K562 (cell line): ENCODE data around the gene CERS1. TPM values are rescaled to one million over a fixed set of nuclear protein-coding genes. Genes with fewer than 3 reads are reported as not detected.

Source experiments
- ATAC-seq: fragments of 200-7000 bp; cut with Tn5 transposase; 3 replicates; pipeline ENCODE4 v1.9.1; 2020; ENCODE audit warnings: moderate library complexity
- BruUV-seq: library from RNA; stranded (reverse); fragments of 400-500 nt; replicated peaks from 2 replicates; lab custom pipeline; 2021; lab: Mats Ljungman, UMichigan
- CTCF ChIA-PET: fragments of 300-600 bp; formaldehyde crosslinking; extraction: SDS; loops from one replicate; lab custom pipeline; 2021; ENCODE audit warnings: low intra/inter-chr PET ratio; lab: Yijun Ruan, JAX
- POLR2A ChIA-PET: fragments of 300-600, 350-650 bp; sonication (Branson Sonifier 250); formaldehyde crosslinking; extraction: SDS; loops from one replicate; lab custom pipeline; 2021; ENCODE audit warnings: antibody characterized with exemption, inconsistent platforms; lab: Yijun Ruan, JAX
- DNase-seq, 4 experiments: peaks; one replicate each; pipeline versions ENCODE4 v3.0.0 to v3.0.0-alpha.2; 2011 to 2018; ENCODE audit warnings: low spot score in 3 of 4, mixed read lengths in 3 of 4; ENCODE audit errors: extremely low read depth in 1 of 4
- FAIRE-seq: peaks from 2 replicates; lab custom pipeline; 2011; peaks lifted over from hg19 to GRCh38; lab: Jason Lieb, UNC
- H2AFZ ChIP-seq: 2 replicates; pipeline ENCODE4 v1.6.0; 2011; ENCODE audit warnings: low read depth, low read length, control low read depth, inconsistent platforms
- H3K27ac ChIP-seq: fragments of 200-600 bp; 3 replicates; pipeline ENCODE4 v1.8.0; 2011; ENCODE audit warnings: low read depth, mild to moderate bottlenecking, control low read depth, inconsistent platforms, low read length, moderate library complexity, mixed read lengths; ENCODE audit errors: extremely low read depth
- H3K27me3 ChIP-seq, 2 experiments: fragments of 300-600 bp in 1 of 2; 2 replicates in 1 of 2; 3 replicates in 1 of 2; pipeline versions ENCODE4 v1.6.0 to v1.8.0; 2011; ENCODE audit warnings: inconsistent platforms in 2 of 2, low read length in 2 of 2, mild to moderate bottlenecking in 1 of 2, mixed read lengths in 1 of 2, moderate library complexity in 1 of 2; ENCODE audit not compliant: control insufficient read depth in 2 of 2, insufficient read depth in 2 of 2
- H3K36me3 ChIP-seq: fragments of 300-600 bp; 3 replicates; pipeline ENCODE4 v1.8.0; 2011; ENCODE audit warnings: mild to moderate bottlenecking, low read length, inconsistent platforms; ENCODE audit not compliant: control insufficient read depth, insufficient read depth
- H3K4me1 ChIP-seq, 2 experiments: fragments of 200-600 bp in 1 of 2; replicated peaks in 1 of 2; 2 replicates in 1 of 2; 3 replicates in 1 of 2; pipeline versions ENCODE4 v1.5.1 to v1.8.0; 2011; ENCODE audit warnings: inconsistent platforms in 2 of 2, low read length in 2 of 2, mild to moderate bottlenecking in 1 of 2, mixed read lengths in 1 of 2, moderate library complexity in 1 of 2; ENCODE audit not compliant: control insufficient read depth in 2 of 2, insufficient read depth in 2 of 2
- H3K4me2 ChIP-seq: 2 replicates; pipeline ENCODE4 v1.6.1; 2011; ENCODE audit warnings: low read length, control low read depth, inconsistent platforms, mixed read lengths; ENCODE audit not compliant: insufficient read depth
- H3K4me3 ChIP-seq: fragments of 200-600 bp; sonication (generic), shearing (Covaris generic); 2 replicates; pipeline ENCODE4 v1.5.1; 2016; ENCODE audit warnings: control low read depth, inconsistent platforms
- H3K79me2 ChIP-seq: fragments of 200-600 bp; 3 replicates; pipeline ENCODE4 v1.8.0; 2011; ENCODE audit warnings: low read length, inconsistent platforms; ENCODE audit not compliant: control insufficient read depth, insufficient read depth
- H3K9ac ChIP-seq, 2 experiments: 2 replicates each; pipeline versions ENCODE4 v1.6.0 to v1.6.1; 2011; ENCODE audit warnings: low read depth in 2 of 2, low read length in 2 of 2, control low read depth in 1 of 2, inconsistent platforms in 1 of 2, mild to moderate bottlenecking in 1 of 2, mixed read lengths in 1 of 2; ENCODE audit not compliant: insufficient read depth in 1 of 2
- H3K9me1 ChIP-seq: one replicate; pipeline ENCODE4 v1.6.0; 2011; ENCODE audit warnings: inconsistent platforms, mild to moderate bottlenecking, low read length, moderate library complexity; ENCODE audit not compliant: control insufficient read depth, insufficient read depth
- H3K9me3 ChIP-seq: replicated peaks from 2 replicates; pipeline ENCODE4 v1.5.1; 2011; ENCODE audit warnings: low read depth, low read length, inconsistent platforms; ENCODE audit not compliant: control insufficient read depth, insufficient read depth
- H4K20me1 ChIP-seq: replicated peaks from 2 replicates; pipeline ENCODE4 v1.6.1; 2011; ENCODE audit warnings: low read length, inconsistent platforms, mixed read lengths; ENCODE audit not compliant: control insufficient read depth, insufficient read depth
- CTBP1 ChIP-seq: fragments of 450-650 bp; IDR thresholded peaks from 2 replicates; pipeline ENCODE4 v1.6.1; 2016; ENCODE audit warnings: borderline replicate concordance
- EHMT2 ChIP-seq: fragments of 450-650 bp; IDR thresholded peaks from 2 replicates; pipeline ENCODE4 v1.6.1; 2018; ENCODE audit warnings: antibody characterized with exemption
- JUNB ChIP-seq: fragments of 450-650 bp; formaldehyde crosslinking; conservative IDR thresholded peaks from 2 replicates; pipeline ENCODE4 v1.4.0; 2020; ENCODE audit warnings: mild to moderate bottlenecking
- MEIS2 ChIP-seq: fragments of 450-650 bp; IDR thresholded peaks from 2 replicates; pipeline ENCODE4 v1.6.1; 2014; ENCODE audit warnings: mild to moderate bottlenecking; ENCODE audit not compliant: partially characterized antibody
- NONO ChIP-seq, 2 experiments: fragments of 200-400 bp in 1 of 2; fragments of 450-650 bp in 1 of 2; formaldehyde crosslinking in 1 of 2; IDR thresholded peaks; 2 replicates each; pipeline ENCODE4 v1.6.1; 2017; ENCODE audit warnings: low read depth in 2 of 2, mild to moderate bottlenecking in 2 of 2, moderate library complexity in 2 of 2, low read length in 1 of 2
- PBX2 ChIP-seq, 2 experiments: IDR thresholded peaks in 1 of 2; conservative IDR thresholded peaks in 1 of 2; 2 replicates each; pipeline ENCODE4 v1.6.1; 2016; ENCODE audit warnings: low read depth in 2 of 2, mild to moderate bottlenecking in 1 of 2, missing compliant biosample characterization in 1 of 2, missing genetic modification characterization in 1 of 2, moderate library complexity in 1 of 2
- ZKSCAN1 ChIP-seq: fragments of 150-350 bp; IDR thresholded peaks from 2 replicates; pipeline ENCODE4 v1.6.1; 2016; ENCODE audit warnings: low read depth, low read length
- ZNF263 ChIP-seq: sonication (generic); formaldehyde crosslinking; IDR thresholded peaks from 2 replicates; pipeline ENCODE4 v1.8.0; 2022; ENCODE audit warnings: mild to moderate bottlenecking, missing genetic modification reagents, borderline replicate concordance
- ZNF280B ChIP-seq: fragments of 250-450 bp; sonication (Bioruptor Pico); IDR thresholded peaks from 2 replicates; pipeline ENCODE4 v1.5.1; 2021; ENCODE audit warnings: mild to moderate bottlenecking
- ZNF431 ChIP-seq: sonication (generic); formaldehyde crosslinking; IDR thresholded peaks from 2 replicates; pipeline ENCODE4 v1.8.0; 2022; ENCODE audit warnings: mild to moderate bottlenecking, missing genetic modification reagents
- WGBS: fragments of 100-300 bp; shearing (Covaris generic); methylation state at CpG from one replicate; pipeline ENCODE4 v1.1.6; 2016; ENCODE audit warnings: low coverage, mixed read lengths; ENCODE audit not compliant: insufficient coverage; ENCODE audit errors: missing lambda C conversion rate; 5-methylcytosine and 5-hydroxymethylcytosine counted together
- in situ Hi-C: fragments of 300-500 bp; cut with MboI; formaldehyde crosslinking; loops from 4 replicates; pipeline ENCODE4 v1.15.0; 2018; ENCODE audit warnings: inconsistent platforms, mixed read lengths
- intact Hi-C: fragments of 100-400 bp; cut with micrococcal nuclease; formaldehyde crosslinking; loops from 2 replicates; pipeline ENCODE4 v1.14.2; 2022
- polyA plus RNA-seq, 8 experiments: library from polyadenylated mRNA; depleted of rRNA in 4 of 8; stranded (reverse) in 5 of 8; unstranded in 3 of 8; fragments of >200 nt; fragmentation: Nextera tagmentation in 2 of 8; fragmentation: Illumina TruSeq in 1 of 8; extraction: Ambion mirVana in 2 of 8; extraction: Trizol in 1 of 8; gene quantifications; 2 replicates each; pipeline versions ENCODE4 v1.2.1 to v1.2.3, GENCODE V29; 2011 to 2014; ENCODE audit warnings: inconsistent platforms in 1 of 8, missing spikeins in 1 of 8
- total RNA-seq, 7 experiments: library from RNA; depleted of rRNA in 6 of 7; stranded (reverse); fragments of >200 nt in 6 of 7; fragmentation: Illumina TruSeq in 2 of 7; extraction: Trizol in 2 of 7; gene quantifications; 2 replicates each; pipeline versions ENCODE4 v1.2.1 to v1.2.3, GENCODE V29; 2011 to 2021; ENCODE audit warnings: low replicate concordance in 1 of 7

The CERS1 gene
- total and polyA plus RNA-seq, 9 of the 15 experiments (the other 6 are each of a cell fraction or from before 2014, with no cell fraction given): 0.33 to 1.5 (median 0.86) TPM; not detected in 2

- H3K4me1 ChIP-seq: peaks cover 13 to 38% of the 10 kb centered on the region in 2 experiments
- WGBS: 77% methylated on average over 5 of the region's 5 CpGs
- H2AFZ ChIP-seq: no peak overlapping the region
- BruUV-seq: no TSS peak
- ChIA-PET CTCF (interaction anchor here (0.7 kb wide), 1 partner anchor 66 kb away, joined by 3 read pairs; no protein-coding TSS in a partner anchor), POLR2A (interaction anchor here (0.6 kb wide), 1 partner anchor 44 kb away, joined by 3 read pairs; the partner anchor contains the start of gene UPF1)
- no peak overlapping the region for H3K27ac ChIP-seq
- H3K36me3 ChIP-seq: no peaks in the 10 kb centered on the region; the same call in 2 of the 3 replicates
- H3K4me2 ChIP-seq: no peak overlapping the region
- FAIRE-seq: no peak
- TF ChIP-seq JUNB (CRISPR knock-in tag): no peak
- TF ChIP-seq ZNF263 (CRISPR knock-in tag): peak; percentile 56; the same call in 1 of the 2 replicates
- in situ Hi-C loops (no loop called here), intact Hi-C loops (no loop called here)
- no peak overlapping the region for H3K4me3 ChIP-seq
- no peaks in the 10 kb centered on the region for H3K27me3 ChIP-seq
- no peak for ATAC-seq
- no peaks in the 10 kb centered on the region for H3K79me2 ChIP-seq
- no peaks in the 10 kb centered on the region for H3K9me1 ChIP-seq
- peaks cover 8% of the 10 kb centered on the region for H3K9me3 ChIP-seq
- H4K20me1 ChIP-seq: 0 out of 2 replicates have a peak, but pooled peaks cover 6% of the 10 kb centered on the region
- no peak for DNase-seq
- no peak overlapping the region for H3K9ac ChIP-seq
Observed at GRCh38 chr19:18875726-18876125, 20.2 kb downstream of the CERS1 start.

DNA sequence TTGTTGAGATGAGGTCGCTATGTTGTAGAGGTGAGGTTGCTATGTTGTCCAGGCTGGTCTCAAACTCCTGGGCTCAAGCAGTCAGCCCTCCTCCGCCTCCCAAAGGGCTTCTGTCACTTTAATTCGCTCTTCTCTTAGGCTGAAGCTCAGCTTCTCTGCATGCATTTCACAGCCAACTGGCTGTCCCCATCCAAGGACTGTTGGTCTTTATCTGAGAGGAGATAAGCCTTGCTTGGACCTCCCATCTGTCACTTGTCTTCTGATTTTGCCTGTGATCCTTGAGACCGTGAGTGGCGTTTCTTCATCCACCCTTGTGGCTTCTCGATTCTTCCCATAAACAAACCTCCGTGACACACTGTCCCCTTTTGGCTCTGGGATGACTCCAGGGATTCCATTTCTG lies 24.4 kb downstream of the CERS1 start:
- intact Hi-C loops: no loop called here
- Histone ChIP-seq H3K4me3 (no peak overlapping the region), H4K20me1 (0 out of 2 replicates have a peak, but pooled peaks cover 6% of the 10 kb centered on the region), H3K27ac (no peak overlapping the region), H2AFZ (no peak overlapping the region), H3K9ac (peak overlapping the region in 1 of 2 experiments; percentile 37; a peak in 1 of 4 replicates), H3K36me3 (peaks cover 19% of the 10 kb centered on the region; the same call in 2 of the 3 replicates), H3K4me1 (peaks cover 8 to 41% of the 10 kb centered on the region in 2 experiments), H3K4me2 (no peak overlapping the region; the same call in 1 of the 2 replicates), H3K9me1 (no peaks in the 10 kb centered on the region), H3K79me2 (no peaks in the 10 kb centered on the region), H3K9me3 (peaks cover 1% of the 10 kb centered on the region; the same call in 1 of the 2 replicates), H3K27me3 (no peaks in the 10 kb centered on the region)
- peak; percentile 37; the same call in 2 of the 3 replicates for ATAC-seq
- 9% methylated on average over 7 of the region's 7 CpGs for WGBS
- POLR2A ChIA-PET: interaction anchor here (0.7 to 1.6 kb wide), 3 partner anchors 15 to 42 kb away, joined by 3 to 8 read pairs (median 6); no protein-coding TSS in a partner anchor
- DNase-seq: peak in 2 of 4 experiments; percentile 45 to 53
- in situ Hi-C loops: no loop called here
- CTCF ChIA-PET: no interaction called here
- no TSS peak for BruUV-seq
- FAIRE-seq: peak; percentile 83
- TF ChIP-seq CTBP1 (peak; percentile 22; the same call in 1 of the 2 replicates), MEIS2 (peak; percentile 69), NONO (IDR thresholded peaks at IDR 0.05; ENCODE audit: low read depth in 2 of 2, low read length in 1 of 2) (no peak), EHMT2 (peak; percentile 42; the same call in 1 of the 2 replicates), PBX2 (CRISPR knock-in tag; IDR thresholded peaks at IDR 0.05; ENCODE audit: low read depth) (no peak), PBX2 (tag; conservative IDR thresholded peaks at IDR 0.05; ENCODE audit: low read depth) (peak; percentile 39; the same call in 1 of the 2 replicates), ZKSCAN1 (no peak), ZNF431 (CRISPR knock-in tag) (no peak), ZNF280B (no peak)
